ENCODE data around the gene KCNA3.

The KCNA3 gene

GRCh38 chr1:110636149-110636935 lies 38.4 kb downstream of the KCNA3 start:
- no peak for DNase-seq

GRCh38 chr1:110635434-110635833 lies 39.3 kb downstream of the KCNA3 start:
- no peak for DNase-seq

- peak; percentile 81 for DNase-seq
These were observed 40.1 kb downstream of the KCNA3 start for GRCh38 chr1:110634455-110635311.

DNA sequence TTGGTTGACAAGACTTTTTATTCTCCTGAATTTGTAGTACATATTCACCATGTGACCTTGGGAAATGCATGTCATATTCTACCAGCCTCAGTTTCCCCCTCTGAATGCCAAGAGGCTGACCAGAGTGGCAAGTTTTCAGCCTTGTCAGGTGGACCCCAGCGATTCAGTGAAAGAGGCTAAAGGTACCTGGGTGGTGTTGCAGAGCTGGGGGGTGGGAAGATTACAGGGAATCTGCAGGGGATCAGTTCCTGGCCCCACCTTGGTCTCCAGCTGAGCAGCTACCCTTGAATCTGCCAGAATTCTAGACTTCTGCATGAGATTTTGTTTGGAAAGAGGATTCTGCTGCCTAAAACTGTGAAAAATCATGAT lies 40.7 kb downstream of the KCNA3 start:
- DNase-seq = no peak

DNA sequence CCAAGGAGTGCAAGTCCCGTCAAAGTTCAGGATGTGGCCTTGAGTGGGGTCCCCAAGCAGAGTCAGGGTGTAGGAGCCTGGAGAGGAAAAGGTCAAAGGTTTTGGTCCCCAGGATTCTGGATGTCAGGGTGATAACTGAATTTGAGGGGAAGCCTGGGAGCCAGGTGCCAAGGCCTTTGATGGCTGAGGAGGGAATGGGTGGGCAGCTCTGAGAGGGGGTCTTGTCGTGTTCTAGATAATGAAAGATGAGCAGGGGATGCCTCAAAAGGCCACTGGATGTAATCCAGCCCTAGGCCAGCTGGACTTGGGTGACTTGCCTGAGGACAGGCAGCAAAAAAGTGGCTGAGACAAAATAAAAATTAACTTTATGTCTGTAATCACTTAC lies 41.1 kb downstream of the KCNA3 start:
- DNase-seq = no peak

DNA sequence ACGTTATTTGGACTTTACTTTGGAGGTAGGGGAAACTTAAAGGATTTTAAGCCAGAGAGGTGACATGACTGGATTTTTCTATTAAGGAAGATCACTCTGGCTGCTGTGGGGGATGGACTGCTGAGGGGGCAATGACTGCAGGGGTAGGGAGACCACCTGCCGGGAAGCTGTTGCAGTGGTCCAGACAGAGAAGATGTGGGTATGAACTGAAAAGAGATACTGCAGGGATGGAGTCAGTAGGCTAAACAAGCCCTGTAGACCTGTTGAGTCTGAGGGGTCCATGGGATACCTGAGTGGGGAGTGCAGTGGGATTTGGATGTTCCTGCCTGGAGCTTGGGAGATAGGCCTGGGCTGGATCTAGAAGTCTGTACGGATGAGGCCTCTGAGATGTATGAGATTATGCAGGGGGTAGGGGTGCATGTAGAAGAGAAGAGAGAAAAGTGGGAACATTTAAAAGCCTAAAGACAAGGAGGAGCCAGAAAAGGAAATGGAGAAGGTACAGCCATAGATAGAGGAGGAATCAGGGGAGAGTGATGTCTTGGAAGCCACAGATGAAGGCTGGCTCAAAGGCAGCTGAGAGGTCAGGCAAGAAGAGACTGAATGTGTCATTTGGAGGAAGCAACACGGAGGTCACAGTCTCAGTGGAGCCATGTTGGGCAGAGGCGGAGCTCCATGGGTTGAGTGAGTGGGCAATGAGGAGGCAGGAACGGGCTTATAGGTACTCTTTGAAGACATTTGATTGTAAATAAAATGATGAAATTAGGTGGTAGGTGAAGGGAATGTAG lies 42.7 kb downstream of the KCNA3 start:
- DNase-seq = no peak

DNA sequence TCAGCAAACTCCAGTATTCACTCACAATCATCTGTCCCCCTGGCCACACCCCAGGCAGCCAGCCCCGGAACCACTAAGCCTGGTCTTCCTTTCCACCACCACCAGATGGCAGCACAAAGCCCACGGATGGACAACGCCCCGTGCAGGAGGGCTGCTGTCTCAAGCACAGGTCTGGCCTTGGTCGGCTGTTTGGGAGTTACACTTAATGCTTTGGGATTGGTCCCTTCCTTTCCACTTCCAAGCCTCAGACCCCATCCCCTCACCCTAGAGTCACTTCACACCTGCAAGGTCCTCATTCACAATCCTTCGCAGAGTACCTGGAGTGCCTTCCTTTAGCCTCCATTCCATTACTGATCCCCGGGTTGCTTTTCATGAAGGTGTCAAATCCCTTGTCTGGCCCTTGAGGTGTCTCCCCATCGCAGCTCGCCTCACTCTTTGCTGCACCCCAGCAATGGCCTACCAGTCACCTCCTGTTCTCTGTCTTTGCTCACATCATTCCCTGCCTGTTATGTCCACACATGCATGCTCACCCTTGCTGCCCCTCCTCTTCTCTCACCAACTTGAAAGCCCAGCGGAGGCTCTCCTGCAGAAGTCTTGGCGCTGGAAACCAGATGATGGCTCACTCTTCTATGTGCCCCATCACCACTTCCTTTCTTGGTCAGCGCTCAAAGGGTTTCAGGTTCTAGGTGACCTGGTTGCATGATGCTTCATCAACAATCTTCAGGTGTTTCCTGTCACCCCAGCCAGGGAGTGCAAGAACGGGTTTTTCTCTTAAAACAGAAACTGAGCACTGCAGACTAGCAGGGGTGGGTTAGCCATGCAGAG lies 43.7 kb downstream of the KCNA3 start:
- DNase-seq = peak; percentile 91

DNA sequence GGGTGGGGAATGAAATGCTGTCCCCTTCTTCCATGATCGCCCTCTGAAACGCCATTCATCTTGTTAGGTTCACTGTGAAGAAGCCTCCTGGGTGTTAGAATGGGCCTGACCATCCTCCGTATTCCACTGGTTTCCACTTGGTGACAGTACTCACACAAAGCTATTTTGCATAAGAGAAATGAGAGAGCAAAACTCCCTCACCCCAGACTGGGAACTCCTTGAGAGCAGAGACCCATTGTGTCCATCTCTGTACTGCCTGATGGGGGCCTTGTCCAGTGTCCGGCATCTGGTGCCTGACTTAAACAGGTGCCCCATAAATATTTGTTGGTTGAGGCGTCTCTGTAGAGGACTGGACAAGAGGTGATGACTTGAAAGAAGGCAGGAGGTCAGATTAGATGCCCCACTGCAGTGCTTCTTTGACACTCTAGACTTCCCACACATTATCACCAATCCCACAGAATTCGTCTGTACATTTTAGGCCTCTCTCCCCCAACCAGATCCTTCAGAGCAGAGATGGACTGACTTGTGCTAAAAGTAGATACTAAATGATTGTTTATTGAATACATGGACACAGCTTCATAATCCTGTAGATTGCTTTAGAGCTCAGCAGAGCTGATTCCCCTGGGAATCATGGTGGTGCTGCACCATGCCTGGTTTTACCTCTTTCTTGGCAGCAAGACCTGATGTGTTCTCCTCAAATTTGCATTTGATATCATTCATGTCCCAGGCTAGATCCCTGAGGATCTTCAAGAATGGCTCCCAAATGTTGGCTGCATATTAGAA lies 46.2 kb downstream of the KCNA3 start:
- no peak for DNase-seq

DNA sequence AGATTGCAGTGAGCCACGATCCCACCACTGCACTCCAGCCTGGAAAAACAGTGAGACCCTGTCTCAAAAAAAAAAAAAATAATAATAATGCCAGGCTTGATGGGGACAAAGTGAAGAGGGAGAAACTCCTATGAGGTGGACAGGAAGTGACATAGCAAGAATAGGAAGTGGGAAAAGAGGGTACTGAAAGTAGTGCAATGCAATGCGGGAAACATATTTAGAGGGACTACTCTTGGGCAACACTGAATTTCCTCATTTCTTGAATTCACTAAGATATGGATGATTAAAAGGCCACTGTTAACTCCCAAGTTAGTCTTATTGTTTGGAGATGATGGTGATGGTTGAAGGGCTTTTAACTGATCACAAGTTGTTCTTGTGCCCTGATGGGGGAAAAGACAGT lies 47.0 kb downstream of the KCNA3 start:
- DNase-seq = no peak

DNA sequence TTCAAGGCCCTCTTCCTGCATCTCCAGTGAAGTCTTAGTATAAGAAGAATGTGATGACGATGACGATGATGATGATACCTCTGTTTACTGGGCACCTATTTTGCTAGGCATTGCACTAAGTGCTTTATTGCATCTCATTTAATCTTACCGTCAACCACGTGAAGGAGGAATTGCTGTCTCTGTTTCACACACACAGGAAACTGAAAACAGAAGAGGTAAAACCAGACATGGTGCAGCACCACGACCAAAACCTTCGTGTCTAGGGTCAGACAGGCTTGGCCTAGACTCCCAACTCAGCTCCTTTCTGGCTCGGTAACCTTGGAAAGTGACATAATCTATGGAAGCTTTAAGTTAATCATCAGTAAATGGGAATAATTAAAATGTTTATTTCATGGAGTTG lies 47.9 kb downstream of the KCNA3 start:
- DNase-seq = no peak

All from stimulated activated CD8-positive, alpha-beta memory T cell treated with anti-CD3 and anti-CD28 coated beads, Interleukin-4, amount 100 ng/mL, for 48 hours (primary cell).